HFF-Myc (cell line): ENCODE data around the gene SIGLEC1.

Source experiments
- DNase-seq: peaks from one replicate; pipeline ENCODE4 v3.0.0-alpha.2; 2011; ENCODE audit warnings: low read depth; ENCODE audit errors: extremely low read depth
- H3K4me3 ChIP-seq: replicated peaks from 2 replicates; pipeline ENCODE4 v1.5.1; 2011; ENCODE audit warnings: low read depth, mild to moderate bottlenecking, control low read depth, low read length
- CTCF ChIP-seq: IDR thresholded peaks from 2 replicates; pipeline ENCODE4 v1.5.1; 2012; ENCODE audit warnings: mild to moderate bottlenecking, low read depth, low read length, control low read depth; ENCODE audit errors: missing control alignments

SIGLEC1 gene

GRCh38 chr20:3681352-3681930, 31.0 kb downstream of the SIGLEC1 start:
- TF ChIP-seq CTCF: no peak
- DNase-seq: no peak
- H3K4me3 ChIP-seq: peak overlapping the region; percentile 94

DNA sequence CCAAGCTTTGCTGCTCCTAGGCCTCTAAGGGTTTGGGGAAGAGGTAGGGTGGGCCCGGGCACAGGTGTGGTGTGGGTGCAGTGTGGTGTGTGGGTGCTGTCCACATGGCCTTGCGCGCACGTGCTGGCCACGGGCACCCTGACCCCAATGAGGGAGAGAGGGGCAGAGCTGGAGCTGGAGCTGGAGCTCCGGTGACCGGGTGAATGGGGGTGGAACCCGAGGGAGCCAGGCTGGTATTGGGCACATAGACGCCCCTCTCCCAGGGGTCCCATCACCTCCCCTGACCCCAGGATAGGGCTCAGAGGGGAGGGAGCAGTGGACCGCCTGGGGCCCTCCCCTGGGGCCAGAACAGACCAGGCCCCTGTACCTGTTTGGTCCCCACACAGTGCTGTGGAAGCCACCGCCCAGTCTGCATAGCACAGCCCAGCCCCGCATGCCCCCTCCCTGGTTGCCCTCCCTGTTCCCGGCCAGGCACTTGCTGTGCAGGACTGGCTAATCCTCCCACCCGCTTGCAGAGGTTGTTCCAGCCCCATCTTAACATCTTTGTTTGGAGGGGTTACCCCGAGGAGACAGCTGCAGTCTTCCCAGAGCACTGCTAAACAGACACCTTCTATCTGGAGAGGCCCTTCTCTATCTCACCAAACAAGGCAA, 31.6 kb downstream of the SIGLEC1 start:
- DNase-seq: no peak
- no peak for TF ChIP-seq CTCF
- H3K4me3 ChIP-seq: peak overlapping the region; percentile 94

DNA sequence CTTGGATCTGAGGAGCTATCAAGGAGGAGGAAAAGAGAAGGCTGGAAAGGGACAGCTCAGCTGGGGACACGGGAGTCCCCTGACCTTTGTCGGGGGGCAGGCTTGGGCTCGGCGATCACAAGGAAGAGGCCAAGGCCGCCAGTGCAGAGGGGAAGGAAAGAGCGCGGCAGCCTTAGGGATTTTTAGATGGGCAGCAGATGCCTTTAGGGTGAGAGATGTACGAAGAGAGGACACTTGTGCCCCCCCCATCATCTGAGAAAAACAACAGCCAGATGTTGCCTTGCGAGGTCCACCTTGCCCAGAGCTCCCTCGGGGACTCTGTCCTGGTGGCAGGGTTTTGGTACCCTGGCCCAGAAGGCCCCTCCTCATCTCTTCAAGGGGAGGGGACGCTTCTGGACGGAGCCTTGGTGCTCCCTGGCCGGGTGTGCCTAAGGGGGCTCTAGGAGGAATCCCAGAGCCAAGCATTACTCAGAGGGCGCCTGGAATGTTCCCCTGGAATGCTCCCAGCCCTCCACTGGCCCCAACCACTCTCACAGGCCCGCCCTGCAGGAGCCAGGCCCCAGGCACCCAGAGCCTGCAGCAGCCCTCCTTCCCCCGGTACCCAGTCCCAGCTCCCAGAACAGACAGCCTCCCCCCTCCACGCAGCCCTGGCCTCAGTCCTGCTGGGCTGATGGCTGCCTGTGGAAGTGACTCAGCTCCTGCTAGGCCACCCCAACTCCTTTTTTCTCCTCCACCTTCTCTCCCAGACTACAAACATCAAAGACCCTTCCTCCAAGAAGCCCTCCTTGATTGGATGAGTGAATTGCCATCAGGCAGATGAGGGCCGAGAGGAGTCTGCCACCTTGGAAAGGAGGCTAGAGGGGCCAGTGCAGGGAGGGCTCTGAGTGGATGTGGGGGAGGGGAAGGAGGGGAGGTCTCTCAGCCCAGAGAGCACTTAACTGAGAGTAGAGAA, 32.4 kb downstream of the SIGLEC1 start:
- DNase-seq: peak; percentile 63
- no peak for TF ChIP-seq CTCF
- peak overlapping the region; percentile 94 for H3K4me3 ChIP-seq

- peak overlapping the region; percentile 94 for H3K4me3 ChIP-seq
- peak; percentile 55 for DNase-seq
- TF ChIP-seq CTCF: no peak
Measured at GRCh38 chr20:3678856-3679720, 33.3 kb downstream of the SIGLEC1 start.

DNA sequence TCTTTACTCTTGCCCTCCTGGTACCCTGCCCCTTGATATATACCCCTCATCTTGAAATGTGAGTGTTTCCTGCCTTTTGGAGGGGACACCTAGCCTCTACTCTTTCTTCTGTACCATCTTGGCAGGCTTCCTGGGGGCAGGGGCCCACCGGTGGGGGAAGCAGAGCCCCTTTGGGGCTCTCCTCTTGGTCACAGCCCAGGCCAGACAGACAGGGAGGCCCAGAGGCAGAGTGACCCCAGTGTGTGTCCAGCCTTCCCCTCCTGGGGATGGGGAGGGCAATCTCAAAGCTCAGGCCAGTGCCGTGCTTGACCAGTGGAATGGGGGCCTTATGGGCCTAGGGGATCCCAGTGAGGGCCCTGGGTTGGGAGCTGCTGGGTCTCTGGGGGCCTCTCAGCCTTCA, 34.2 kb downstream of the SIGLEC1 start:
- peak overlapping the region; percentile 94 for H3K4me3 ChIP-seq
- no peak for DNase-seq
- TF ChIP-seq CTCF: no peak

DNA sequence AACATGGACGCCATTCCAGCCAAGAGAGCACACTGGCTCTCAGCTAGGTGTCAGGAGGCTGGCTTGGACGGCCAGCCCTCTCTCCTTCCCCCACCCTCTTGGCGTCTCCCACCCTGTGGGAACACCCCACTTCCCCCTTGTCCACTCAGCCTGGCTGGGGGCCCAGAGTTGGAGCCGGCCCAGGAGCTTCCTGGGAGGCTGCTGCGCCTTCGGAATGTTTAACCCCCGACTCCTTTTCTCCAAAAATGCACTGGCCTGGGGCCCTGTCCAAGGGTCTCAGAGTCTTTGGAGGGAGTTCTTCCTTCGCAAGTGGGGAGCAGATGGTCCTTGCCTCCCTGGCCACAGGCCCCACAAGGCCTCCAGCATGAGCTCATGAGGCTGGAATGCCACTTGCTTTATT, 34.7 kb downstream of the SIGLEC1 start:
- no peak for TF ChIP-seq CTCF
- H3K4me3 ChIP-seq: peak overlapping the region; percentile 94
- DNase-seq: no peak
